ENCODE measurements around the gene RBM15B. TPM values are rescaled to one million over a fixed set of nuclear protein-coding genes. Genes with fewer than 3 reads are reported as not detected.
"Not testable (repeated sequence)": the region's sequence is repeated elsewhere in the genome, so short reads cannot be mapped to it uniquely, and the experiment has no call there.

The RBM15B gene
- total RNA-seq, 1 donor from 2014 or later, result 12.5 TPM

- peaks cover 15% of the 10 kb centered on the region for H3K36me3 ChIP-seq
- intact Hi-C loops (cut with micrococcal nuclease), result no loop called here
- TF ChIP-seq, protein P1, sequence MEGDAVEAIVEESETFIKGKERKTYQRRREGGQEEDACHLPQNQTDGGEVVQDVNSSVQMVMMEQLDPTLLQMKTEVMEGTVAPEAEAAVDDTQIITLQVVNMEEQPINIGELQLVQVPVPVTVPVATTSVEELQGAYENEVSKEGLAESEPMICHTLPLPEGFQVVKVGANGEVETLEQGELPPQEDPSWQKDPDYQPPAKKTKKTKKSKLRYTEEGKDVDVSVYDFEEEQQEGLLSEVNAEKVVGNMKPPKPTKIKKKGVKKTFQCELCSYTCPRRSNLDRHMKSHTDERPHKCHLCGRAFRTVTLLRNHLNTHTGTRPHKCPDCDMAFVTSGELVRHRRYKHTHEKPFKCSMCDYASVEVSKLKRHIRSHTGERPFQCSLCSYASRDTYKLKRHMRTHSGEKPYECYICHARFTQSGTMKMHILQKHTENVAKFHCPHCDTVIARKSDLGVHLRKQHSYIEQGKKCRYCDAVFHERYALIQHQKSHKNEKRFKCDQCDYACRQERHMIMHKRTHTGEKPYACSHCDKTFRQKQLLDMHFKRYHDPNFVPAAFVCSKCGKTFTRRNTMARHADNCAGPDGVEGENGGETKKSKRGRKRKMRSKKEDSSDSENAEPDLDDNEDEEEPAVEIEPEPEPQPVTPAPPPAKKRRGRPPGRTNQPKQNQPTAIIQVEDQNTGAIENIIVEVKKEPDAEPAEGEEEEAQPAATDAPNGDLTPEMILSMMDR (IDR thresholded peaks at IDR 0.05; ENCODE audit: borderline replicate concordance), result no peak
- H3K27me3 ChIP-seq (ENCODE audit: low read depth), result no peaks in the 10 kb centered on the region
- peaks cover 9% of the 10 kb centered on the region for H3K9me3 ChIP-seq (replicated peaks)
- H3K4me1 ChIP-seq, result no peaks in the 10 kb centered on the region
- no peak overlapping the region for H3K4me3 ChIP-seq
- no peak overlapping the region for H3K27ac ChIP-seq (replicated peaks)
- DNase-seq, result no peak
These were observed 30.3 kb upstream of the RBM15B start for GRCh38 chr3:51360806-51361205.

DNA sequence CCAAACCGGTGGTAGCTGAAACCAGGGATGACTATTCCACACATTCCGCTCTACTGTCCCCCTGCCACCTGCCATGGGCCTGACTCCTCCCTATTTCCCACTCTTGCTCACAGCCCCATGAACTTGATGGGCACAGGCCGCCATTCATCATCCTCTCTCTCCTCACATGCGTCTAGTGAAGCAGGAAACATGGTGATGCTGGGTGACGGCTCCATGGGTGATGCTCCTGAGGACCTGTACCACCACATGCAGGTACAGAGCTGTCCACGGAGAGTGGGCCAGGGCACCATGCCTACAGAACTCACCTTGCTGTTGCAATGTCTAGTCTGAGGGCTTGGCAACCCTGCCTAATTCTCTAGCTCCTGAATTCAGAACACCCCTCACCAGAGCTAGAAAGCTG, 29.3 kb upstream of the RBM15B start:
- H3K36me3 ChIP-seq, result peaks cover 15% of the 10 kb centered on the region
- TF ChIP-seq, protein P1 (IDR thresholded peaks at IDR 0.05; ENCODE audit: borderline replicate concordance), result no peak
- intact Hi-C loops (cut with micrococcal nuclease), result no loop called here
- no peaks in the 10 kb centered on the region for H3K4me1 ChIP-seq
- no peaks in the 10 kb centered on the region for H3K27me3 ChIP-seq (ENCODE audit: low read depth)
- H3K4me3 ChIP-seq, result no peak overlapping the region
- DNase-seq, result no peak
- H3K9me3 ChIP-seq (replicated peaks), result peaks cover 9% of the 10 kb centered on the region
- H3K27ac ChIP-seq (replicated peaks), result no peak overlapping the region

DNA sequence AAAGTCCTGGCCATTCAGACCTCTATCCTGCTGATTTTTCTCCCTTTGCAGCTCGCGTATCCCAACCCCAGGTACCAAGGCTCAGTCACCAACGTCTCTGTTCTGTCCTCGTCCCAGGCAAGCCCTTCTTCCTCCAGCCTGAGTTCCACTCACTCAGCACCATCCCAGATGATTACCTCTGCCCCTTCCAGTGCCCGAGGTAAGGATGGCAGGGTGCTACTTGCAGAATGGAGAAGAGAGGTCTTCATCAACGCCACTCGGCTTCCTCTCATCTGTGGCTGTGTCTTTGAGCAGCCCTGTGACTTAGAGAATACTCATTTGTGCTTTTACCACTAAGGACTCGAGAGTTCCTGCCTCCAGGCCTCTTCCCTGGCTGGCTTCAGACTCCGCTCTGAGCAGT, 28.6 kb upstream of the RBM15B start:
- Histone ChIP-seq H3K4me3 (no peak overlapping the region), H3K27ac (replicated peaks) (no peak overlapping the region), H3K36me3 (peaks cover 11% of the 10 kb centered on the region), H3K27me3 (ENCODE audit: low read depth) (no peaks in the 10 kb centered on the region), H3K4me1 (no peaks in the 10 kb centered on the region), H3K9me3 (replicated peaks) (peaks cover 9% of the 10 kb centered on the region)
- TF ChIP-seq, protein P1 (IDR thresholded peaks at IDR 0.05; ENCODE audit: borderline replicate concordance), result no peak
- DNase-seq, result no peak
- intact Hi-C loops (cut with micrococcal nuclease), result no loop called here

GRCh38 chr3:51368276-51368675, 22.8 kb upstream of the RBM15B start:
- H3K4me1 ChIP-seq; H3K36me3 ChIP-seq; H3K27me3 ChIP-seq (ENCODE audit: low read depth); H3K27ac ChIP-seq (replicated peaks); DNase-seq; intact Hi-C loops (cut with micrococcal nuclease); H3K4me3 ChIP-seq: not testable (repeated sequence)
- H3K9me3 ChIP-seq (replicated peaks), result peaks cover 14% of the 10 kb centered on the region

- DNase-seq, result no peak
- TF ChIP-seq, protein P1 (IDR thresholded peaks at IDR 0.05; ENCODE audit: borderline replicate concordance), result peak; percentile 66
These were observed 19.0 kb upstream of the RBM15B start for GRCh38 chr3:51371943-51372557.

GRCh38 chr3:51373658-51374421, 17.2 kb upstream of the RBM15B start:
- Histone ChIP-seq H3K4me3 (no peak overlapping the region), H3K27ac (replicated peaks) (no peak overlapping the region), H3K4me1 (no peaks in the 10 kb centered on the region), H3K27me3 (ENCODE audit: low read depth) (no peaks in the 10 kb centered on the region), H3K36me3 (no peaks in the 10 kb centered on the region), H3K9me3 (replicated peaks) (no peaks in the 10 kb centered on the region)
- DNase-seq, result no peak
- TF ChIP-seq, protein P1 (IDR thresholded peaks at IDR 0.05; ENCODE audit: borderline replicate concordance), result no peak
- intact Hi-C loops (cut with micrococcal nuclease), result no loop called here

More at GRCh38 chr3:51371943-51372557, 19.0 kb upstream of the RBM15B start:
- Histone ChIP-seq H3K27me3 (ENCODE audit: low read depth) (peaks cover 7% of the 10 kb centered on the region), H3K36me3 (no peaks in the 10 kb centered on the region), H3K4me3 (no peak overlapping the region), H3K9me3 (replicated peaks) (peaks cover 5% of the 10 kb centered on the region), H3K4me1 (no peaks in the 10 kb centered on the region), H3K27ac (replicated peaks) (no peak overlapping the region)
- intact Hi-C loops (cut with micrococcal nuclease), result no loop called here

All from left ventricle myocardium inferior (tissue), 1 donor.